B cell (primary cell): Measurements from ENCODE around the gene RTN4.

Source experiments
- EZH2 ChIP-seq: IDR thresholded peaks from 2 replicates; pipeline ENCODE4 v1.6.1; 2012; ENCODE audit warnings: borderline replicate concordance, low read depth, mild to moderate bottlenecking, moderate library complexity, low read length; ENCODE audit not compliant: insufficient read depth, poor library complexity, severe bottlenecking
- TF ChIP-seq, protein P1 (sequence below): fragments of 200-600 bp; IDR thresholded peaks from one replicate; pipeline ENCODE4 v1.8.0; 2022; ENCODE audit warnings: antibody characterized with exemption, mild to moderate bottlenecking

DNA sequence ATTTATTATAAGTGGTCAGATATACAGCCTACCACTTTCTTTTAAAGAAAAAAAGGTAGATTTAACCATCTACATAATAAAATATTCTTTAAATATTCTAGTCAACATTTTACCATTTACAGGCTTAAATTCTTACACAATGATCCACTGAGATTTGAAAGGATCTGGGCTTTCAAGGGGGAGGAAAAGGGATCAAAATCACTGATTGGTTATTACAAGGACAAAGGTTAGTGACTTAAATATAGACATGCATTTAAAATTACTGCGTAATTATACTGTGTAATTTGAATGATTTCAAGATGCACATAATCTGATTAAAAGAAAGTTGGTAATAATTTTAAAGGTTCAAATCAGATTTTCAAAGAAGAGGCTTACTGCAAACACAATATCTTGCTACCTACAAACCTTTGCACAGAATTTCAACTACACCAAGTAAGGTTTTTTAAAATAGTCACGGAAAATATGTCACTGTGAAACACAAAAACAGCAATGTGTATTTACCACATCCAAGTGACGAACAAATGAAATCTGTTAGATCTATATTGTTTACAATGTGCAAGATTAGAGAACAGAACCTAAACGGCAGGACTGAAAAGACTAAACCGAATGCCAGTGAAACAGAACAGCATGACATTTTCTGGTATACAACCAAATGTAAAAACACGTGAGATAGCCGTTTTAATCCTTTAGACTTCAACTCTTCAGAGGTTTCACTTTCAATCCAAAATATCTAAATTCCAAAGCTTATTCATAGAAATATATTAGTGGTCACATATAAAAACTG, 40.8 kb downstream of the RTN4 start:
- TF ChIP-seq, protein P1, sequence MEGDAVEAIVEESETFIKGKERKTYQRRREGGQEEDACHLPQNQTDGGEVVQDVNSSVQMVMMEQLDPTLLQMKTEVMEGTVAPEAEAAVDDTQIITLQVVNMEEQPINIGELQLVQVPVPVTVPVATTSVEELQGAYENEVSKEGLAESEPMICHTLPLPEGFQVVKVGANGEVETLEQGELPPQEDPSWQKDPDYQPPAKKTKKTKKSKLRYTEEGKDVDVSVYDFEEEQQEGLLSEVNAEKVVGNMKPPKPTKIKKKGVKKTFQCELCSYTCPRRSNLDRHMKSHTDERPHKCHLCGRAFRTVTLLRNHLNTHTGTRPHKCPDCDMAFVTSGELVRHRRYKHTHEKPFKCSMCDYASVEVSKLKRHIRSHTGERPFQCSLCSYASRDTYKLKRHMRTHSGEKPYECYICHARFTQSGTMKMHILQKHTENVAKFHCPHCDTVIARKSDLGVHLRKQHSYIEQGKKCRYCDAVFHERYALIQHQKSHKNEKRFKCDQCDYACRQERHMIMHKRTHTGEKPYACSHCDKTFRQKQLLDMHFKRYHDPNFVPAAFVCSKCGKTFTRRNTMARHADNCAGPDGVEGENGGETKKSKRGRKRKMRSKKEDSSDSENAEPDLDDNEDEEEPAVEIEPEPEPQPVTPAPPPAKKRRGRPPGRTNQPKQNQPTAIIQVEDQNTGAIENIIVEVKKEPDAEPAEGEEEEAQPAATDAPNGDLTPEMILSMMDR, result no peak
- TF ChIP-seq EZH2, result no peak
